DOHH2 (cell line): Measurements from ENCODE around the gene CATSPERZ.

Experiments
- H3F3A ChIP-seq: fragments of 200-600 bp; sonication (generic), shearing (Covaris generic); 2 replicates; pipeline ENCODE4 v1.6.0; 2016; ENCODE audit warnings: antibody characterized with exemption, mild to moderate bottlenecking; ENCODE audit not compliant: control insufficient read depth, insufficient read depth
- H3K27ac ChIP-seq: fragments of 200-600 bp; sonication (generic); 2 replicates; pipeline ENCODE4 v1.5.1; 2014; ENCODE audit warnings: low read depth, mild to moderate bottlenecking, low read length, moderate library complexity
- H3K27me3 ChIP-seq: fragments of 200-600 bp; sonication (generic); 2 replicates; pipeline ENCODE4 v1.6.1; 2014; ENCODE audit warnings: mild to moderate bottlenecking, low read length, mixed read lengths; ENCODE audit not compliant: control insufficient read depth
- H3K36me3 ChIP-seq: fragments of 200-600 bp; sonication (generic); 2 replicates; pipeline ENCODE4 v1.6.1; 2014; ENCODE audit warnings: mild to moderate bottlenecking, low read length, moderate library complexity, mixed read lengths; ENCODE audit not compliant: control insufficient read depth
- H3K4me1 ChIP-seq: fragments of 200-600 bp; sonication (generic); 2 replicates; pipeline ENCODE4 v1.6.1; 2014; ENCODE audit warnings: mild to moderate bottlenecking, low read length, mixed read lengths; ENCODE audit not compliant: control insufficient read depth
- H3K4me2 ChIP-seq: fragments of 200-600 bp; sonication (generic); 2 replicates; pipeline ENCODE4 v1.6.0; 2014; ENCODE audit warnings: mild to moderate bottlenecking, low read length, moderate library complexity
- H3K4me3 ChIP-seq: fragments of 200-600 bp; sonication (generic); 2 replicates; pipeline ENCODE4 v1.5.1; 2014; ENCODE audit warnings: mild to moderate bottlenecking, low read length, mixed read lengths
- H3K79me2 ChIP-seq: fragments of 200-600 bp; sonication (generic); 2 replicates; pipeline ENCODE4 v1.6.1; 2014; ENCODE audit warnings: mild to moderate bottlenecking, low read length, mixed read lengths; ENCODE audit not compliant: control insufficient read depth
- H3K9me2 ChIP-seq: fragments of 200-600 bp; sonication (generic); replicated peaks from 2 replicates; pipeline ENCODE4 v1.6.1; 2014; ENCODE audit warnings: mild to moderate bottlenecking, low read length, mixed read lengths; ENCODE audit not compliant: control insufficient read depth
- H3K9me3 ChIP-seq: fragments of 200-600 bp; sonication (generic); 2 replicates; pipeline ENCODE4 v1.6.1; 2014; ENCODE audit warnings: antibody characterized with exemption, low read length, mixed read lengths; ENCODE audit not compliant: control insufficient read depth, insufficient read depth
- H4K20me1 ChIP-seq: fragments of 200-600 bp; sonication (generic); 2 replicates; pipeline ENCODE4 v1.6.0; 2014; ENCODE audit warnings: low read depth, mild to moderate bottlenecking, antibody characterized with exemption, low read length, moderate library complexity; ENCODE audit not compliant: control insufficient read depth, insufficient read depth
- CTCF ChIP-seq: fragments of 200-600 bp; sonication (generic); IDR thresholded peaks from one replicate; pipeline ENCODE4 v1.5.1; 2014; ENCODE audit warnings: antibody characterized with exemption, mild to moderate bottlenecking, low read depth, low read length; ENCODE audit not compliant: poor library complexity, severe bottlenecking
- EZH2phosphoT487 ChIP-seq: fragments of 200-600 bp; sonication (generic); IDR thresholded peaks from 2 replicates; pipeline ENCODE4 v1.6.1; 2017; ENCODE audit warnings: borderline replicate concordance, mild to moderate bottlenecking, antibody characterized with exemption, low read length, moderate library complexity, mixed read lengths

The CATSPERZ gene

GRCh38 chr11:64292460-64293254 lies 7.5 kb upstream of the CATSPERZ start:
- Histone ChIP-seq H3K4me1 (no peaks in the 10 kb centered on the region), H4K20me1 (no peaks in the 10 kb centered on the region), H3K27me3 (peaks cover 64% of the 10 kb centered on the region), H3K4me3 (no peak overlapping the region), H3K9me3 (no peaks in the 10 kb centered on the region), H3K4me2 (no peak overlapping the region), H3K9me2 (no peaks in the 10 kb centered on the region), H3K79me2 (no peaks in the 10 kb centered on the region), H3F3A (no peaks in the 10 kb centered on the region), H3K27ac (no peak overlapping the region), H3K36me3 (no peaks in the 10 kb centered on the region)
- TF ChIP-seq CTCF (no peak), EZH2phosphoT487 (no peak)

GRCh38 chr11:64294774-64295173 lies 5.4 kb upstream of the CATSPERZ start:
- TF ChIP-seq CTCF (no peak), EZH2phosphoT487 (no peak)
- Histone ChIP-seq H3K9me3 (no peaks in the 10 kb centered on the region), H3K79me2 (no peaks in the 10 kb centered on the region), H3K36me3 (no peaks in the 10 kb centered on the region), H4K20me1 (no peaks in the 10 kb centered on the region), H3F3A (no peaks in the 10 kb centered on the region), H3K4me2 (no peak overlapping the region), H3K4me1 (peaks cover under 1% of the 10 kb centered on the region; the same call in 1 of the 2 replicates), H3K27me3 (peaks cover 84% of the 10 kb centered on the region), H3K27ac (no peak overlapping the region), H3K4me3 (no peak overlapping the region), H3K9me2 (no peaks in the 10 kb centered on the region)

GRCh38 chr11:64295760-64296159 lies 4.4 kb upstream of the CATSPERZ start:
- Histone ChIP-seq H3K36me3 (no peaks in the 10 kb centered on the region), H3K4me3 (no peak overlapping the region), H4K20me1 (no peaks in the 10 kb centered on the region), H3K9me3 (no peaks in the 10 kb centered on the region), H3K79me2 (no peaks in the 10 kb centered on the region), H3K4me1 (peaks cover 10% of the 10 kb centered on the region), H3K9me2 (no peaks in the 10 kb centered on the region), H3K27ac (no peak overlapping the region), H3K27me3 (peaks cover 92% of the 10 kb centered on the region), H3F3A (no peaks in the 10 kb centered on the region), H3K4me2 (no peak overlapping the region)
- no peak for TF ChIP-seq EZH2phosphoT487
- TF ChIP-seq CTCF: no peak
